Neuronal stem cell (in vitro differentiated cells): ENCODE data around the gene CDC73.

Experiments used
- DNase-seq: peaks from one replicate; pipeline ENCODE4 v3.0.0-alpha.2; 2013; ENCODE audit warnings: low spot score
- H2AFZ ChIP-seq: one replicate; pipeline ENCODE4 v1.6.1; 2013; ENCODE audit warnings: mild to moderate bottlenecking, low read length, inconsistent platforms
- H2AK5ac ChIP-seq: 2 replicates; pipeline ENCODE4 v1.6.1; 2013; ENCODE audit warnings: low read depth, mild to moderate bottlenecking, inconsistent platforms, low read length, moderate library complexity, mixed read lengths
- H2BK120ac ChIP-seq: 2 replicates; pipeline ENCODE4 v1.6.1; 2013; ENCODE audit warnings: low read depth, mild to moderate bottlenecking, inconsistent platforms, low read length, moderate library complexity, mixed read lengths
- H2BK12ac ChIP-seq: one replicate; pipeline ENCODE4 v1.6.1; 2013; ENCODE audit warnings: low read length, inconsistent platforms
- H2BK15ac ChIP-seq: 2 replicates; pipeline ENCODE4 v1.6.1; 2013; ENCODE audit warnings: mild to moderate bottlenecking, low read length, inconsistent platforms, mixed read lengths
- H2BK5ac ChIP-seq: one replicate; pipeline ENCODE4 v1.6.1; 2013; ENCODE audit warnings: inconsistent platforms, mild to moderate bottlenecking, low read length, moderate library complexity
- H3K14ac ChIP-seq: one replicate; pipeline ENCODE4 v1.6.1; 2013; ENCODE audit warnings: low read length, inconsistent platforms
- H3K18ac ChIP-seq: 2 replicates; pipeline ENCODE4 v1.6.1; 2013; ENCODE audit warnings: low read length, inconsistent platforms
- H3K23ac ChIP-seq: 2 replicates; pipeline ENCODE4 v1.6.1; 2013; ENCODE audit warnings: low read depth, mild to moderate bottlenecking, mixed read lengths, low read length, inconsistent platforms; ENCODE audit not compliant: poor library complexity
- H3K27ac ChIP-seq: replicated peaks from 3 replicates; pipeline ENCODE4 v1.5.1; 2013; ENCODE audit warnings: low read length, inconsistent platforms
- H3K27me3 ChIP-seq, 3 experiments: 2 replicates each; pipeline ENCODE4 v1.6.1; 2013; ENCODE audit warnings: low read length in 3 of 3, mild to moderate bottlenecking in 2 of 3, inconsistent platforms in 1 of 3, low read depth in 1 of 3, mixed read lengths in 1 of 3, moderate library complexity in 1 of 3; ENCODE audit not compliant: control insufficient read depth in 3 of 3, insufficient read depth in 3 of 3
- H3K36me3 ChIP-seq, 2 donors: replicated peaks in 1 of 2; 2 replicates each; pipeline ENCODE4 v1.6.1; 2013; ENCODE audit warnings: low read length in 2 of 2; ENCODE audit not compliant: control insufficient read depth in 2 of 2, insufficient read depth in 2 of 2
- H3K4ac ChIP-seq: 2 replicates; pipeline ENCODE4 v1.6.1; 2013; ENCODE audit warnings: inconsistent platforms, mild to moderate bottlenecking, low read length, moderate library complexity
- H3K4me1 ChIP-seq, 2 donors: 1 replicate in 1 of 2; 2 replicates in 1 of 2; pipeline ENCODE4 v1.6.1; 2013; ENCODE audit warnings: low read length in 2 of 2, low read depth in 1 of 2; ENCODE audit not compliant: control insufficient read depth in 2 of 2, insufficient read depth in 1 of 2
- H3K4me2 ChIP-seq: one replicate; pipeline ENCODE4 v1.6.1; 2013; ENCODE audit warnings: mild to moderate bottlenecking, low read length, inconsistent platforms; ENCODE audit not compliant: insufficient read depth, poor library complexity, severe bottlenecking
- H3K4me3 ChIP-seq, 2 donors: 2 replicates each; pipeline ENCODE4 v1.5.1; 2013; ENCODE audit warnings: low read length in 2 of 2, mild to moderate bottlenecking in 2 of 2, inconsistent platforms in 1 of 2, moderate library complexity in 1 of 2
- H3K79me1 ChIP-seq: one replicate; pipeline ENCODE4 v1.6.1; 2013; ENCODE audit warnings: low read depth, mild to moderate bottlenecking, inconsistent platforms, low read length, moderate library complexity
- H3K9ac ChIP-seq: one replicate; pipeline ENCODE4 v1.6.1; 2013; ENCODE audit warnings: mild to moderate bottlenecking, low read depth, low read length, inconsistent platforms; ENCODE audit not compliant: poor library complexity
- H3K9me3 ChIP-seq, 2 donors: replicated peaks in 1 of 2; 2 replicates each; pipeline versions ENCODE3 to v1.6.1; 2013; ENCODE audit warnings: low read length in 2 of 2, mild to moderate bottlenecking in 2 of 2, inconsistent platforms in 1 of 2, low read depth in 1 of 2, mixed read lengths in 1 of 2, moderate library complexity in 1 of 2; ENCODE audit not compliant: control insufficient read depth in 2 of 2, insufficient read depth in 1 of 2
- H4K8ac ChIP-seq: one replicate; pipeline ENCODE4 v1.6.1; 2013; ENCODE audit warnings: low read depth, mild to moderate bottlenecking, inconsistent platforms, low read length, moderate library complexity
- H4K91ac ChIP-seq: one replicate; pipeline ENCODE4 v1.6.1; 2013; ENCODE audit warnings: low read length, low read depth, mild to moderate bottlenecking, inconsistent platforms; ENCODE audit not compliant: poor library complexity
- WGBS, 2 donors: extraction: QIAGEN DNeasy Blood & Tissue Kit; methylation state at CpG; one replicate each; pipeline ENCODE4 v1.1.7; 2013; ENCODE audit warnings: missing lambda C conversion rate in 2 of 2, mixed read lengths in 1 of 2; ENCODE audit not compliant: insufficient read length in 2 of 2, insufficient replicate concordance in 1 of 2; ENCODE audit errors: extremely low coverage in 2 of 2; 5-methylcytosine and 5-hydroxymethylcytosine counted together

The CDC73 gene

DNA sequence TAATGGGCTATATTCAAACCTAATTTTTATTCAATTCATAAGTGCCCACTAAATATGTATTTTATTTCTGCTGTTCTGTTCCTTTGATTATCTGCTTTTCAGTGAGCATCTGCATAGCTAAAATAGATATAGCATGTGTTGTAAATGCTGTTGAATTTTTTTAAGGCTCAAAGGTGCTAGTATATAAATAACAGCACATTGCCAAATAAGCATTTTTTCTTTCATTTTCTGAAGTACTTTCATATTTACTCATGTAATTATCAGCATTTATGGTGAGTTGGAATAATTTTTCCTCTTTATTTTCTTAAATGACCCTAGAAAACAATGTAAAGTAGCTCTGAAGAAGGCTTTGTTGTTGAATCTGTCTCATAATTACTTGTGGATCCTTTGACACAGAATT is 134.2 kb downstream of the CDC73 start:
- Histone ChIP-seq H3K27ac (no peak overlapping the region), H3K4me2 (no peak overlapping the region), H3K27me3 (no peaks in the 10 kb centered on the region), H2AFZ (no peak overlapping the region), H3K18ac (no peak overlapping the region), H3K4me1 (peaks cover 8 to 9% of the 10 kb centered on the region in 2 donors), H2BK5ac (no peak overlapping the region), H3K36me3 (peaks cover 0 to 36% of the 10 kb centered on the region in 2 donors), H3K4ac (no peak overlapping the region), H4K8ac (no peak overlapping the region), H3K9ac (no peak overlapping the region), H3K14ac (no peak overlapping the region), H2BK120ac (no peak overlapping the region), H3K4me3 (no peak overlapping the region), H4K91ac (no peak overlapping the region), H2AK5ac (no peak overlapping the region), H3K23ac (no peak overlapping the region), H3K79me1 (no peaks in the 10 kb centered on the region), H2BK12ac (no peak overlapping the region), H3K9me3 (no peaks in the 10 kb centered on the region), H2BK15ac (no peak overlapping the region)
- no peak for DNase-seq

- WGBS, 2 donors, result no CpG with 5 or more reads among the region's 2 CpGs
Observed at GRCh38 chr1:193259636-193260035, 137.8 kb downstream of the CDC73 start.

GRCh38 chr1:193260056-193260745 is 138.4 kb downstream of the CDC73 start:
- H3K18ac ChIP-seq, result no peak overlapping the region
- H3K4me3 ChIP-seq, result no peak overlapping the region
- H3K27ac ChIP-seq, result no peak overlapping the region
- no peak overlapping the region for H4K8ac ChIP-seq
- no peaks in the 10 kb centered on the region for H3K79me1 ChIP-seq
- no peak overlapping the region for H2BK15ac ChIP-seq
- H3K4me2 ChIP-seq, result no peak overlapping the region
- H2AFZ ChIP-seq, result no peak overlapping the region
- no peaks in the 10 kb centered on the region for H3K9me3 ChIP-seq
- H3K4ac ChIP-seq, result no peak overlapping the region
- H3K4me1 ChIP-seq, result peaks cover 8 to 9% of the 10 kb centered on the region in 2 donors
- WGBS, 2 donors, result no CpG with 5 or more reads among the region's 4 CpGs
- DNase-seq, result no peak
- H3K9ac ChIP-seq, result no peak overlapping the region
- no peak overlapping the region for H2AK5ac ChIP-seq
- H3K27me3 ChIP-seq, result no peaks in the 10 kb centered on the region
- H4K91ac ChIP-seq, result no peak overlapping the region
- H3K14ac ChIP-seq, result no peak overlapping the region
- no peak overlapping the region for H2BK12ac ChIP-seq
- no peak overlapping the region for H2BK5ac ChIP-seq
- H2BK120ac ChIP-seq, result no peak overlapping the region
- H3K36me3 ChIP-seq, result peaks cover 0 to 19% of the 10 kb centered on the region in 2 donors
- no peak overlapping the region for H3K23ac ChIP-seq

More at GRCh38 chr1:193259636-193260035, 137.8 kb downstream of the CDC73 start:
- Histone ChIP-seq H3K4me3 (no peak overlapping the region), H2BK5ac (no peak overlapping the region), H3K27me3 (no peaks in the 10 kb centered on the region), H4K91ac (no peak overlapping the region), H3K79me1 (no peaks in the 10 kb centered on the region), H2BK15ac (no peak overlapping the region), H3K4me2 (no peak overlapping the region), H3K36me3 (peaks cover 0 to 19% of the 10 kb centered on the region in 2 donors), H2AK5ac (no peak overlapping the region), H3K9me3 (no peaks in the 10 kb centered on the region), H3K18ac (no peak overlapping the region), H3K14ac (no peak overlapping the region), H3K9ac (no peak overlapping the region), H2BK12ac (no peak overlapping the region), H3K4ac (no peak overlapping the region), H2BK120ac (no peak overlapping the region), H4K8ac (no peak overlapping the region), H3K23ac (no peak overlapping the region), H3K4me1 (peaks cover 8 to 9% of the 10 kb centered on the region in 2 donors), H2AFZ (no peak overlapping the region), H3K27ac (no peak overlapping the region)
- DNase-seq, result no peak

DNA sequence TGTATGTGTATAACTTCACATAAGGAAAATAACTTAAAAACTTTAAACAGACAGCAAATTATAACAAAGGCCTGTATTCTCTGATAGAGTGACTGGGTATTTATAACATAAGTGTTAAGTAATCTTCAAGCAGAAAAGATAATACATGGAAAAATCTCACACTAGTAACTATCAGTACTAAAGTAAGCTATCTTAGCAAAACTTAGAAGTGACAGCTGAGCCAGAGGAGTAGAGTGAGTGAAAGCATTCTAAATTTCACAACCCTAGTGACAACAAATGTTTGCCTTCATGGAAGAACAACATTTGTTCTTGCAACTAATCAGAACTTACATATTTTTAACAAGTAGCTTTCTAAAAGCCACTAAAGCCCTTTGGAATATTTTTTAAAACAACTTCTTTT is 139.1 kb downstream of the CDC73 start:
- H3K23ac ChIP-seq, result no peak overlapping the region
- H3K4me1 ChIP-seq, result peaks cover 8 to 9% of the 10 kb centered on the region in 2 donors
- no peak overlapping the region for H3K9ac ChIP-seq
- peaks cover 0 to 19% of the 10 kb centered on the region in 2 donors for H3K36me3 ChIP-seq
- no peak overlapping the region for H2BK5ac ChIP-seq
- no peak overlapping the region for H2BK15ac ChIP-seq
- no peak overlapping the region for H4K8ac ChIP-seq
- DNase-seq, result no peak
- H3K27me3 ChIP-seq, result no peaks in the 10 kb centered on the region
- no peak overlapping the region for H2AK5ac ChIP-seq
- no peaks in the 10 kb centered on the region for H3K9me3 ChIP-seq
- H3K14ac ChIP-seq, result no peak overlapping the region
- no peak overlapping the region for H3K27ac ChIP-seq
- no peak overlapping the region for H2BK12ac ChIP-seq
- no peak overlapping the region for H4K91ac ChIP-seq
- H3K79me1 ChIP-seq, result no peaks in the 10 kb centered on the region
- no peak overlapping the region for H2AFZ ChIP-seq
- no peak overlapping the region for H3K4me2 ChIP-seq
- H3K18ac ChIP-seq, result no peak overlapping the region
- H2BK120ac ChIP-seq, result no peak overlapping the region
- no peak overlapping the region for H3K4me3 ChIP-seq
- H3K4ac ChIP-seq, result no peak overlapping the region
